H1 (cell line): ENCODE data around the gene CLIP4. TPM values are rescaled to one million over a fixed set of nuclear protein-coding genes. Genes with fewer than 3 reads are reported as not detected.

ENCODE experiments used
- ATF3 ChIP-seq: IDR thresholded peaks from 2 replicates; pipeline ENCODE4 v1.6.1; 2011; ENCODE audit warnings: low read depth, mild to moderate bottlenecking, low read length; ENCODE audit not compliant: insufficient read depth
- E2F6 ChIP-seq: IDR thresholded peaks from 2 replicates; pipeline ENCODE4 v1.6.1; 2012; ENCODE audit warnings: inconsistent platforms
- HDAC6 ChIP-seq: IDR thresholded peaks from one replicate; pipeline ENCODE4 v1.7.1; 2012; ENCODE audit warnings: low read depth, mild to moderate bottlenecking, inconsistent platforms, low read length, moderate library complexity
- USF2 ChIP-seq: IDR thresholded peaks from 2 replicates; pipeline ENCODE4 v1.6.1; 2011; ENCODE audit warnings: low read length, improper control_type of control experiment
- polyA plus RNA-seq, 7 experiments: library from polyadenylated mRNA; depleted of rRNA in 3 of 7; stranded (reverse) in 5 of 7; unstranded in 2 of 7; fragments of >200 nt in 5 of 7; fragments of 200-250 nt in 2 of 7; gene quantifications; 1 replicate in 5 of 7; 2 replicates in 1 of 7; 4 replicates in 1 of 7; pipeline versions ENCODE4 v1.2.1 to v1.2.3, GENCODE V29; 2011 to 2013; ENCODE audit warnings: missing spikeins in 2 of 7, mixed read lengths in 2 of 7
- total RNA-seq: library from RNA; stranded (reverse); fragmentation: NEBNext Ultra II Directional; extraction: Animal tissue kit (Norgen Biotek cat#: 25700); gene quantifications from 2 replicates; pipeline ENCODE4 v1.2.1, GENCODE V29; 2021

Gene CLIP4
- total and polyA plus RNA-seq, 2 of the 8 experiments (the other 6 are each of a cell fraction or from before 2014, with no cell fraction given): 0.08 to 0.09 TPM

GRCh38 chr2:29082804-29083495, 32.3 kb upstream of the CLIP4 start (continued):
- TF ChIP-seq USF2 (no peak), E2F6 (no peak), HDAC6 (no peak), ATF3 (no peak)
